PC-9 (cell line): ENCODE data around the gene ATP5ME.

Experiments used
- EZH2 ChIP-seq: fragments of 200-600 bp; sonication (generic); IDR thresholded peaks from 2 replicates; pipeline ENCODE4 v1.8.0; 2017; ENCODE audit warnings: antibody characterized with exemption, low read depth
- TF ChIP-seq, protein P1 (sequence below): fragments of 200-600 bp; sonication (generic); conservative IDR thresholded peaks from 2 replicates; pipeline ENCODE4 v1.6.1; 2017; ENCODE audit warnings: mixed run types, antibody characterized with exemption, mild to moderate bottlenecking, moderate library complexity

DNA sequence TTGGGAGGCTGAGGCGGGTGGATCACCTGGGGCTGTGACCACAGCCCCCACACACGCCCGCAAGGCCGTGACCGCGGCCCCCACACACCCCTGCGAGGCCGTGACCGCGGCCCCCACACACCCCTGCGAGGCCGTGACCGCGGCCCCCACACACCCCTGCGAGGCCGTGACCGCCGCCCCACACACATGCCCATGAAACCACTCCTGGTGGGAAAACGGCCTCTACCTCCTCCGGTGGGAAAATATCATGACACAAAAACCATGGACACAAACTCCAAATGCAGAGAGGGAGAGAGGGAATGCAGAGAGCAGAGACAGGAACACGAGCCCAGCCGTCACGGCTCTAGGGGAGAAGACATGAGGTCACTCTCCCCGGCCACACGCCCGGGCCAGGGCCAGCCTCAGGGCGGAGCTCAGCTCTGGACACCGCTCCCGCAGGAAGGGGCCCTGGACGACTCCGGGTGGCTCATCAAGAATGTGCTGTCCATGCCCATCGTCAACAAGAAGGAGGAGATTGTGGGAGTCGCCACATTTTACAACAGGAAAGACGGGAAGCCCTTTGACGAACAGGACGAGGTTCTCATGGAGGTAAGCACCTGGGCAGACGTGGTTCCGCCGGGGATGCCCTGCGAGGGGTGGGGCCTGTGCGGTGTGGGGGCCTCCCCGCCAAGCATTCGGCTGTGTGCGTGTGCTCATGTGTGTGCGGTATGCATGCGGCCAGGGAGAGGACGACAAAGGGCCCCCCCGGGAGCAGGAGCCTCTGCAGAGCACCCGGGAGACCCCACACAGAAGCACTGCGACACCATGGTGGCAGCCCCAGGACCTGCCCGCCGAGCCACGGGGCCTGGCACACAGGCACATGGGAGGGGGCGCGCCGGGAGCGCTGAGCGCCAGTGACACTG lies 17.4 kb downstream of the ATP5ME start:
- no peak for TF ChIP-seq EZH2
- TF ChIP-seq, protein P1, sequence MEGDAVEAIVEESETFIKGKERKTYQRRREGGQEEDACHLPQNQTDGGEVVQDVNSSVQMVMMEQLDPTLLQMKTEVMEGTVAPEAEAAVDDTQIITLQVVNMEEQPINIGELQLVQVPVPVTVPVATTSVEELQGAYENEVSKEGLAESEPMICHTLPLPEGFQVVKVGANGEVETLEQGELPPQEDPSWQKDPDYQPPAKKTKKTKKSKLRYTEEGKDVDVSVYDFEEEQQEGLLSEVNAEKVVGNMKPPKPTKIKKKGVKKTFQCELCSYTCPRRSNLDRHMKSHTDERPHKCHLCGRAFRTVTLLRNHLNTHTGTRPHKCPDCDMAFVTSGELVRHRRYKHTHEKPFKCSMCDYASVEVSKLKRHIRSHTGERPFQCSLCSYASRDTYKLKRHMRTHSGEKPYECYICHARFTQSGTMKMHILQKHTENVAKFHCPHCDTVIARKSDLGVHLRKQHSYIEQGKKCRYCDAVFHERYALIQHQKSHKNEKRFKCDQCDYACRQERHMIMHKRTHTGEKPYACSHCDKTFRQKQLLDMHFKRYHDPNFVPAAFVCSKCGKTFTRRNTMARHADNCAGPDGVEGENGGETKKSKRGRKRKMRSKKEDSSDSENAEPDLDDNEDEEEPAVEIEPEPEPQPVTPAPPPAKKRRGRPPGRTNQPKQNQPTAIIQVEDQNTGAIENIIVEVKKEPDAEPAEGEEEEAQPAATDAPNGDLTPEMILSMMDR = no peak
